Hepatocyte (in vitro differentiated cells): ENCODE measurements around the gene RAB1A. TPM values are rescaled to one million over a fixed set of nuclear protein-coding genes. Genes with fewer than 3 reads are reported as not detected.

Experiments
- DNase-seq: peaks from one replicate; pipeline ENCODE4 v3.0.0-alpha.2; 2016; ENCODE audit warnings: low spot score
- H2AFZ ChIP-seq: fragments of 200-600 bp; sonication (generic); 2 replicates; pipeline ENCODE4 v1.6.0; 2016; ENCODE audit warnings: antibody characterized with exemption, mild to moderate bottlenecking
- H3K27ac ChIP-seq: fragments of 200-600 bp; sonication (generic); 2 replicates; pipeline ENCODE4 v1.5.1; 2016; ENCODE audit warnings: mild to moderate bottlenecking
- H3K27me3 ChIP-seq: fragments of 200-600 bp; sonication (generic); 2 replicates; pipeline ENCODE4 v1.6.1; 2016
- H3K36me3 ChIP-seq: fragments of 200-600 bp; sonication (generic); replicated peaks from 2 replicates; pipeline ENCODE4 v1.5.1; 2016; ENCODE audit warnings: low read depth; ENCODE audit not compliant: insufficient read depth
- H3K4me1 ChIP-seq: fragments of 200-600 bp; sonication (generic); 2 replicates; pipeline ENCODE4 v1.5.1; 2016; ENCODE audit warnings: mild to moderate bottlenecking, moderate library complexity; ENCODE audit not compliant: insufficient read depth
- H3K4me2 ChIP-seq: fragments of 200-600 bp; sonication (generic); 2 replicates; pipeline ENCODE4 v1.6.0; 2016
- H3K4me3 ChIP-seq: fragments of 200-600 bp; sonication (generic); 2 replicates; pipeline ENCODE4 v1.5.1; 2016; ENCODE audit warnings: mild to moderate bottlenecking
- H3K79me2 ChIP-seq: fragments of 200-600 bp; sonication (generic); 2 replicates; pipeline ENCODE4 v1.6.0; 2017; ENCODE audit warnings: mild to moderate bottlenecking
- H3K9me2 ChIP-seq: fragments of 200-600 bp; sonication (generic); replicated peaks from 2 replicates; pipeline ENCODE4 v1.6.0; 2017; ENCODE audit warnings: mild to moderate bottlenecking; ENCODE audit not compliant: insufficient read depth
- H3K9me3 ChIP-seq: fragments of 200-600 bp; sonication (generic); 2 replicates; pipeline ENCODE4 v1.5.1; 2016; ENCODE audit warnings: low read depth, mild to moderate bottlenecking
- H4K20me1 ChIP-seq: fragments of 200-600 bp; sonication (generic); 2 replicates; pipeline ENCODE4 v1.6.0; 2016; ENCODE audit warnings: mild to moderate bottlenecking; ENCODE audit not compliant: insufficient read depth, poor library complexity, severe bottlenecking
- EZH2 ChIP-seq: fragments of 200-600 bp; sonication (generic); IDR thresholded peaks from 2 replicates; pipeline ENCODE4 v1.6.1; 2016; ENCODE audit warnings: antibody characterized with exemption, mild to moderate bottlenecking, borderline replicate concordance
- EZH2phosphoT487 ChIP-seq: fragments of 200-600 bp; sonication (generic); IDR thresholded peaks from one replicate; pipeline ENCODE4 v1.6.1; 2018; ENCODE audit warnings: antibody characterized with exemption, mild to moderate bottlenecking, low read depth, moderate library complexity; ENCODE audit not compliant: unreplicated experiment, severe bottlenecking
- WGBS: methylation state at CpG from one replicate; pipeline ENCODE4 v1.1.6; 2016; ENCODE audit warnings: low lambda C conversion rate; ENCODE audit errors: missing lambda C conversion rate; 5-methylcytosine and 5-hydroxymethylcytosine counted together
- polyA plus RNA-seq: library from polyadenylated mRNA; unstranded; fragments of >200 nt; fragmentation: Nextera tagmentation; extraction: Ambion mirVana; gene quantifications from 2 replicates; pipeline ENCODE4 v1.2.1, GENCODE V29; 2016
- total RNA-seq: library from RNA; depleted of rRNA; stranded (reverse); fragments of >200 nt; gene quantifications from 2 replicates; pipeline ENCODE4 v1.2.3, GENCODE V29; 2014
- TF ChIP-seq, protein P1 (sequence below): fragments of 200-600 bp; sonication (generic); IDR thresholded peaks from 2 replicates; pipeline ENCODE4 v1.5.1; 2016; ENCODE audit warnings: antibody characterized with exemption, mild to moderate bottlenecking; ENCODE audit not compliant: poor library complexity

The RAB1A gene
- total and polyA plus RNA-seq, 2 experiments from 2014 or later = 200 to 347 TPM

DNA sequence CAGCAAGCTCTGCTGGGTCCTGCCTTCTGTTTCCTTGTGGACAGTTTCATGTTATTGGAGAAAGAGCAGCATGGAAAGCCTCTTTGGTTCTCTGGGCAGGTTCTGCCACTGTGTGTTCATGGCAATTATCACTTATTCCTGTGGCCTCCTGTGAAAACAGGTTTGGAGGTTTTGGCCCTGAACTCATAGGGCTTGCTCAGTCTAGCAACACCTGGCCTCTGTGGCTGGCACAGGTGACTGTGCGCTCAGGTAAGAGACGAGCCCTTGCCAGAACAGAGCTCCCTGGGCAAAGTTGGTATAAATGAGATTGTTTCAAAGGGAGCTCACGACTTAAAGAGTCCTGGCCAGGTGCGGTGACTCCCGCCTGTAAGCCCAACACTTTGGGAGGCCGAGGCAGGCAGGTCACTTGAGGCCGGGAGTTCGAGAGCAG, 68.0 kb downstream of the RAB1A start:
- peaks cover 89% of the 10 kb centered on the region for H3K79me2 ChIP-seq
- peaks cover 14% of the 10 kb centered on the region for H4K20me1 ChIP-seq
- H3K27me3 ChIP-seq = no peaks in the 10 kb centered on the region
- WGBS = 98% methylated on average over 8 of the region's 8 CpGs
- no peak overlapping the region for H2AFZ ChIP-seq
- no peak overlapping the region for H3K4me3 ChIP-seq
- H3K27ac ChIP-seq = no peak overlapping the region
- H3K9me3 ChIP-seq = no peaks in the 10 kb centered on the region
- H3K4me1 ChIP-seq = peaks cover 4% of the 10 kb centered on the region
- H3K9me2 ChIP-seq = no peaks in the 10 kb centered on the region
- no peak overlapping the region for H3K4me2 ChIP-seq
- no peaks in the 10 kb centered on the region for H3K36me3 ChIP-seq
- TF ChIP-seq EZH2 = no peak
- TF ChIP-seq, protein P1, sequence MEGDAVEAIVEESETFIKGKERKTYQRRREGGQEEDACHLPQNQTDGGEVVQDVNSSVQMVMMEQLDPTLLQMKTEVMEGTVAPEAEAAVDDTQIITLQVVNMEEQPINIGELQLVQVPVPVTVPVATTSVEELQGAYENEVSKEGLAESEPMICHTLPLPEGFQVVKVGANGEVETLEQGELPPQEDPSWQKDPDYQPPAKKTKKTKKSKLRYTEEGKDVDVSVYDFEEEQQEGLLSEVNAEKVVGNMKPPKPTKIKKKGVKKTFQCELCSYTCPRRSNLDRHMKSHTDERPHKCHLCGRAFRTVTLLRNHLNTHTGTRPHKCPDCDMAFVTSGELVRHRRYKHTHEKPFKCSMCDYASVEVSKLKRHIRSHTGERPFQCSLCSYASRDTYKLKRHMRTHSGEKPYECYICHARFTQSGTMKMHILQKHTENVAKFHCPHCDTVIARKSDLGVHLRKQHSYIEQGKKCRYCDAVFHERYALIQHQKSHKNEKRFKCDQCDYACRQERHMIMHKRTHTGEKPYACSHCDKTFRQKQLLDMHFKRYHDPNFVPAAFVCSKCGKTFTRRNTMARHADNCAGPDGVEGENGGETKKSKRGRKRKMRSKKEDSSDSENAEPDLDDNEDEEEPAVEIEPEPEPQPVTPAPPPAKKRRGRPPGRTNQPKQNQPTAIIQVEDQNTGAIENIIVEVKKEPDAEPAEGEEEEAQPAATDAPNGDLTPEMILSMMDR = no peak
- no peak for TF ChIP-seq EZH2phosphoT487
- DNase-seq = no peak

DNA sequence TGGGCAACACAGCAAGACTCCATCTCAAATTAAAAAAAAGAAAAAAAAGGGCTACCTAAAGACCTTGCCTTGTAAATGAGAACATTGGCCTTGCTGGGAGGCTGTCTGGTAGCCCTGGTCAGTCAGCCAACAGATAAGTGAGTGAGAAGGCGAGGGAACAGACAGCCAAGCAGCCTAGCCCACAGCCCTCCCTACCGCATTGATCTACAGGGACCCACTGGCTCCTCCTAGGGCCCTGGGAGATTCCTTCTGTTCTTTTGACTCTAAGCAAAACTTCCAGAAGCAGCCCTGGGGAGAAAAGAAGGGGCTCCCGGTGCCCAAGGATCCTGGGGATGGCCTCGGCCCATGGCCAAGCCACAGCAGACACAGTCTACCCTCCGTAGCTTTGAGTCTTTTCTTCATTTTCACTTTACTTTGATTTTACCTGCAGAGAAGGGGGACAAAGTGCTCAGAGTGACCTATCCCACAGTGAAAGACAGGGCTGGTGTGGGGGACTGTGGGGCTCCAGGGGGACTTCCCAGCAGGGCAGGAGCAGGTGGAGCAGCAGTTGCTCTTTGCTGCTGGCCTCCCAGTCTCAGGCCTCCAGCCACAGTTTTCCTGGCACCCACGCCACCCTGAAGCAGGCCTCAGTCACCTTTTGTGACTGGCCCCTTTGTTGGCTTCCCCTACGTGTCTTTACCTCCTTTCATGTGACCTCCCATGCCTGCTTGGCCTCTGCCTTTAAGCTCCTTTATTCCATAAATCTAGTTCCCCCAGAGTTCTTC, 68.6 kb downstream of the RAB1A start:
- no peak for DNase-seq
- H4K20me1 ChIP-seq = peaks cover 14% of the 10 kb centered on the region
- no peaks in the 10 kb centered on the region for H3K9me2 ChIP-seq
- WGBS = 88% methylated on average over 7 of the region's 7 CpGs
- H3K4me1 ChIP-seq = peaks cover 4% of the 10 kb centered on the region
- peaks cover 88% of the 10 kb centered on the region for H3K79me2 ChIP-seq
- H3K27me3 ChIP-seq = no peaks in the 10 kb centered on the region
- H3K4me2 ChIP-seq = no peak overlapping the region
- H2AFZ ChIP-seq = no peak overlapping the region
- H3K9me3 ChIP-seq = no peaks in the 10 kb centered on the region
- H3K4me3 ChIP-seq = no peak overlapping the region
- H3K27ac ChIP-seq = no peak overlapping the region
- H3K36me3 ChIP-seq = no peaks in the 10 kb centered on the region
- TF ChIP-seq, protein P1 = no peak
- no peak for TF ChIP-seq EZH2phosphoT487
- no peak for TF ChIP-seq EZH2

DNA sequence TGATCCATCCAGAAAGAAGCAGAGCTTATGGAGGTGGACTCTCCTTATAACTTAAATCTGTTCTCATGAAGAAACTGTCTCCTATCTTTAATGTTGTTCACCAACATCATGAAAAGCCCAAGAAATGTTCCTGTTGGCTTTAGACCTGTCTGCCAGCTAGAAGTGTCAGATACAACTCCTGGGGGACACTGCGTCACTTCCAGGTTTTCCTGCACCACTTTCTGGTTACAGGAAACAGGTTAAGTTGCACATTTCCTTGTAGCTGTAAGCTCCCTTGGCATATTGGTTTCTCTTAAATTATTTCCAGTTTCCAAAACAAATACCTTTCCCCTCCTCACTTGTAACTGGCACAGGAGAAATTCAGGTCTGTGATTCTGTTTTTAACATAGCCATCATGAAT, 70.8 kb downstream of the RAB1A start:
- Histone ChIP-seq H3K4me1 (no peaks in the 10 kb centered on the region), H3K9me3 (no peaks in the 10 kb centered on the region), H3K4me3 (no peak overlapping the region), H3K27me3 (no peaks in the 10 kb centered on the region), H3K4me2 (no peak overlapping the region), H3K79me2 (peaks cover 68% of the 10 kb centered on the region), H3K36me3 (no peaks in the 10 kb centered on the region), H3K9me2 (no peaks in the 10 kb centered on the region), H2AFZ (no peak overlapping the region), H3K27ac (no peak overlapping the region), H4K20me1 (peaks cover 8% of the 10 kb centered on the region)
- DNase-seq = no peak
- 90% methylated on average over 1 of the region's 1 CpG for WGBS
- TF ChIP-seq, protein P1 = no peak
- no peak for TF ChIP-seq EZH2phosphoT487
- no peak for TF ChIP-seq EZH2
